GM19395 (cell line): ENCODE measurements around the gene IRF2BPL.
A peak's percentile ranks its signal among the peaks of the same experiment; 100 is the strongest.
"Not testable (repeated sequence)": the region's sequence is repeated elsewhere in the genome, so short reads cannot be mapped to it uniquely, and the experiment has no call there.

Source experiments
- ATAC-seq: cut with Tn5 transposase; IDR thresholded peaks from one replicate; pipeline ENCODE4 v1.9.1; 2021; ENCODE audit warnings: mild to moderate bottlenecking, moderate library complexity; ENCODE audit not compliant: unreplicated experiment

Gene IRF2BPL

DNA sequence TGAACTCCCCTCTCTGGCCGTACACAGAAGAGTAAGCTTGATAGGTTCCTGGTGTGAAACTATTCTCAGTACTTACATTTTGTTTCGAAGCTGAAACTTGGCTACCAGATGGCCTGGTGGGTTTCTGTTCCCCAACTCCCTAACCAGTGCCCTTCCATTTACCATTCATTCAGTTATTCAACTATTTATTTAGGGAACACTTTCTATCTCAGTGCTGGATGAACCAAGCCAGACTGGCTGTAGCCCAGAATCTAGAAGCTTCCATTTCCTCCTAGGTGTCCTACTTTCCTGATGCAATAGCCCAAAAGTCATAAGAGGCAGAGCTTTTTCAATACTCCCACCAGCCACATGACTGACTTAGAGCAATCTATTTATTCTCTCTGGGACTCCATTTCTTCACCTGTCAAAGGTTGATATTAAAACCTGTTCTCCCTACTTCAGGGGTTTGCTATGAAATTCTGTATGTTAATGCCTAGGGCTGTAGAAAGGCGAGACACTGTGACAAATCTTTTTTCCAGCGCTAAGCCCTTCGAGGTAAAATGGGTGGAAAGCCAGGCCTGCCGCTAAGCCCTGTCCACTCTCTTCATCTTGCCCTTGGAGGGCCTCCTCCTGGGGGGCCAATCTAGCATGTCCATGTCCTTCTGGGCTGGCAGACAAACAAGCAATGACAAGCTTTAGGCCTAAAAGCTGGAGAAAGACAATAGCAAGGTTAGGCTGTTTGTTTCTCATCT is 8.1 kb upstream of the IRF2BPL start:
- no peak for ATAC-seq

DNA sequence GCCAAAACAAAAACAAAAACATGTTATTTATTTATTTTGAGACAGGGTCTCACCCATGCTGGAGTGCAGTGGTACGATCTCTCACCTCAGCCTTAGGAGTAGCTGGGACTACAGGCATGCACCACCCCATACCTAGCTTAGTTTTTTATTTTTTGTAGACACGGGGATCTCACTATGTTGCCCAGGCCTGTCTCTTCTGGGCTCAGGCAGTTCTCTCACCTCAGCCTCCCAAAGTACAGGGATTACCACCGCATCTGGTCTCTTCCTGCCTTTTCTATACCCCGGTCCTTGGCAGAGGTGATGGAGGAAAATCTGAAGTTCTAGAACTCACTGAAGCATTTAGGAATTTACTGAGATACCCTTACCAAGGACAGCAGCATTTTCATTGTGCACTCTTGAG is 6.8 kb upstream of the IRF2BPL start:
- ATAC-seq, result no peak

DNA sequence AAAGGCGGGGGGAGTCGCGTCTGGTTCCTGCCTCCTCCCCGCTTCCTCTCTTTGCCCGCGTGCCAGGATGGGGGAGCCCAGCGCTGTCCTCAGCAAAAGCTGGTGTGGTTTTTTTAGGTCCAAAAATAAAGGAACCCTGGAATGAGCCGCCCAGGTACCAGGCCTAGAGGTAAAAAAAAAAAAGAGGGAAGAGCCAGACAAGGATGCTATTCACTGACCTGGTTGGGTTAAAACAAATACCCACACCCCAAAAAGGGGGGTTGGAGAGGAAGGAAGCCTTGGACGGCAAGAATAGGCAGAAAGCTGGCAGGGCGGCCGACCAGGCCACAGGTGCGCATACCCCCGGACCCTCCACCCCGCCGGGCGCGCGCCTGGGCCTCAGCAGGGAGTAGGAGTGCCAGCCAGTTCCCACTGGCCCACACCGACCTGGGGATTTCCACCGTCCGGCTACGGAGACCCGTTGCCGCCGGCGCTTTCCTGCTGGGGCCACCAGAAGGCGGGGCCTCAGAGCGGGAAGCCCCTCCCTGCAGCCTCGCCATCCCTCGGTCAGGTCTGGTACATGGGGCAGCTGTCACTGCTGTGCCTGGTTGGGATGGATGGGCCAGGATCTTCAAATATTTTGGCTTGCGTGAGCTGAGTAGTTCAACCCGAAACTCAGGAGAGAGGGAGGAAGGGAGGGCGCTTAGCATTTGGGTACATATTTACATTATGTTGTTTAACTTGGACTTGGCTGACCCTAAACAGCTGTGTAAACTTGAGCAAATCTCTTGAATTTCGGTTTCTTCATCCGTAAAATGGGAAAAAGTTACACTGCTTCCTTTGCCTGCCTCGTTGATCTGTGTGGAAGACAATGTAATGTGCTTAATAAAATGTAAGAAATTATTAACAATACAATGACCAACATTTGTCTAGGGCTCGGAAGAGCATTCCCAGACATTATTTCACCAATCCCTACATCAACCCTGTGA is 5.4 kb upstream of the IRF2BPL start:
- peak; percentile 77 for ATAC-seq

DNA sequence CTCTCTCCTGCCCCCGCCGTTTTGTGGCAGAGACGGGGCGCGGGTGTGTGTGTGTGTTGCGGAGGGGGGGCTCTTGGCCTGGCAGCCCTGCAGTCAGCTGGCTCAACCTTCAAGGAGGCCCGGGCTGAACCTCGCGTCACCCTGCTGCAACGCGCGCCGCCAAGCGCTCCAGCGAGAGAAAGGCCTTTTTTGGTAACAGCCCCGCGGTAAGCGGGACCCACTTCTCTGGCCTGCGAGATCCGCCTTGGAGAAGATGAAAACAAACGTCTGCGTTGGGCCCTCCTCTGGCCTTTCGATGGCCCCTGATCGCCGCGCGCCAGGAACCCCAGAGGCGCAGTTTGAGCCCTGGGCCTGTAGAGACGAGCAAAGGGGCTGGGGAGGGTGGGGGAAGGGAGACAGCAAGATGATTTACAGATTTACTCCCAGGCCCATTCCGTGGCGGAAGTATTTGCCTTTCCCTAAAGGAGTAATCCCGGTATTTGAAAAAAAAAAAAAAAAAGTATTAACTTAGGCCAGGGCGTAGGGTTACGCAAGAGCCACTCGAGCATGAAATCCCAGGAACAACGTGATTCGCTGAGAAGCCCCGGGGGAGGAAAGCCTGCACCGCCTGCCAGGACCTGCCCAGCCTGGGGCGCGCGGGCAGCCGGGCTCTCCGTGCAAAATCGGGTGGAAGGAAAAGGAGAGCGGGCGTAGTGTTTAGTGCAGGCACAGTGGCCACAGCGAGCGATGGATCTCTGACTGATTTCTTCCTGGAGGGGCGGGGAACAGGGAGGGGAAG is 4.5 kb upstream of the IRF2BPL start:
- peak; percentile 23 for ATAC-seq

DNA sequence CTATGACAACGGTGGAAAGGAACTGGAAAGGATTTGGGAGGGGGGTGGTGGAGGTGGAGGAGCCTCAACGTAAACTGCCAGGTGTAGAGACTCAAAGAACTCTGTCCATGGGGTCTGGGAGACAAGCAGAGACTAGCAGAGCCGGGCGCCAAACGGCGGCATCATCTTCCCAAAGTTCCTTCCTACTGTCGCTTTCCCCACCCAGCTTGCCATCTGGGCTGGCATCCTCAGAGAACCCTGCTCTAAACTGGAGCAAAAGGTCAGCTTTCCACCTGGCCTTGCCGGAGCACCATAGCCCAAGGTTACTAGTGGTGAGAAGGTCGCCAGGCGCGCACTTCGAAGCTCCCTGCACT is 4.0 kb upstream of the IRF2BPL start:
- no peak for ATAC-seq

DNA sequence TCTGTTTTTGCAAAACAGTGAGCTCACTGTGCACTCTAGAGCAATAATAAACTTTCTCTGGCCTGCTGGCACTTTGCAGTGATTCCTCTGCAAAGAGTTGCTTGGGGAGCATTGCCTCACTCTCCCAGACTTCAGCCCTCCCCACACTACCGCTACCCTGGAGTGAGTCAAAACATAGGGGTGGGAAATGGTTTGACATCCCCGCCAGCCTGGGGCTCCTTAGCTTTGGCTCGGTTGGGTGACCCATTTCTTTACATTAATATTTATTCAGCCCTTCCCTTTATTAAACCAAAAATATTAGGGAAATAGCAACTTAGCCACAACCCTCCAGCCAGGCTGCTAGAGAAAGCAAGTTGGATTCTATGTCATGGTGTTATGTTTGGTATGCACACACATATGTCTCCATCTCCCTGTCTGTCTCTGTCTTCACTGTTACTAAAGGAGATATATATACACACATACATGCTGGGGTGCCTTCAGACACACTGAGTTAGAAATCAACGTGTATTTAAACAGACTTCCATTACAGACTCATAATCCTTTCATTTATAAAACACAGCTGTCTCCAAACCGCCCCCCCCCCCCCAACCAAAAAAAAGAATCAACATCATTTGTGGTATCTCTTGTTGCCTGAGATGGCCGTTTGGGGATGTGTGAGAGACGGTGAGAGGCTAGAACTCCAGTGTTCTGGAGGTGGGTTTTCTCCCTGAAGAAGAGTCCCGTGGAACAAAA is 3.4 kb upstream of the IRF2BPL start:
- no peak for ATAC-seq

DNA sequence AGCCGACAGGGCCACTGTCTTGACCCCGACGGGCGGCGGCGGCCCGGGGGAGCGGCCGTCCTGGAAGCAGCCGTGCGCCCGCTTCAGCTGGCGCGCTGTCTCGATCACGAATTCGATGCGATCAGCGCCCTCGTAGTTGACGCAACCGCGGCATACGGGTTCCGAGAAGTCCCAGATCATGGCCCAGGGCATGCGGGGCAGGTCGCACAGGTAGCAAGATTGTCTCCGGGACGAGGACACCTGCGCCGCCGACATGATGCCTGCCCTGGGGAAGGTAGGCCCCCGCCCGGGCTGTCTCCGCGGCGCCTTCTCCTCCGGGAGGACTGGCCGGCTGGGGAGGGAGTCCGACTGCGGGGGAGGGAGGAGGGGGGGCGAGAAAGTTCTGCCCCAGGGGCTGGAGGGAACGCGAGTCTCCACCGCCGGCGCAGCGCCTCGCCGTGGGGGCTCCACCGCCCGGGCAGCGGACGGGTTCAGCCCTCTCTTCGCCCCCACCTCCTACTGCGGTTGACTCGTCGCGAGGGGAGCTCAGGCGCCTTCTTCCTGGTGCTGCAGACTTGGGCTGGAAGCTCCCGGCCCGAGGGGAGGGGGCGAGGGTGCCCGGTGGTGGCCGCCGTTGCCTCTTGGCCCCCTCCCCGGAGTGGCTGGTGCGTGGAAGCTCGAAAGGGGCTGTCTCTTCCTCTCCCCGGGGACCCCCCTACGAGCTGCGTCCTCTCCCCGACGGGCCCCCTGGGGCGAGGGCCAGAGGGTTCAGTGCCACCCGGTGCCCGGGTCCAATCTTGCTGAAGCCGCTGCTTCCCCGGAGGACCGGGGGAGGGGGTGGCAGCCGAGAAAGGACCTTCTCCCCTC is 747 bp downstream of the IRF2BPL start:
- ATAC-seq, result peak; percentile 39

DNA sequence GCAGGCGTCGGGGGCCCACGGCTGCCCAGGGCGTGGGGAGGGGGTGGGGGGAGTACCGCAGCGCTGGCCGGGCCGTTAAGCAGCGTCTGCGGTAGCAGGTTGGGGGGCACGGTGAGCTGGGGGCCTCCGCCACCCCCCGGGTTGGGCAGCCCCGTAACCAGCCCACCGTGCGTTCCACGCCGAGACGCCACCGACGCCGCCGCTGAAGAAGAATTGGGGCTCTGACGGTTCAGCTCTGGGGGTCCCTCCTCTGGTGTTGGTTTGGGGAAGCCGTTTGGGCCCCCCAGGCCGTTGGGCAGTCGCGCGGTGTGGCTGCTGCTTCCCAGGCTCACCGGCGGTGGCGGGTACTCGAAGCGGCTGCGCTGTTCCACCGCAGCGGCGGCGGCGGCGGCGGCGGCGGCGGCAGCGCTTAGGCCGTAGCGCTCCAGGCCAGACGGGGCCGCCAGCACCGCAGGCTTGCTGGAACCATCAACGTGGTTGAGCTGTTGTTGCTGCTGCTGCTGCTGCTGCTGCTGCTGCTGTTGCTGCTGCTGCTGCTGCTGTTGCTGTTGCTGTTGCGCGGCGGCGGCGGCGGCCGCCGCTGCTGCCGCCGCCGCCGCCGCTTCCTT is 1.5 kb downstream of the IRF2BPL start:
- ATAC-seq, result peak; percentile 14

DNA sequence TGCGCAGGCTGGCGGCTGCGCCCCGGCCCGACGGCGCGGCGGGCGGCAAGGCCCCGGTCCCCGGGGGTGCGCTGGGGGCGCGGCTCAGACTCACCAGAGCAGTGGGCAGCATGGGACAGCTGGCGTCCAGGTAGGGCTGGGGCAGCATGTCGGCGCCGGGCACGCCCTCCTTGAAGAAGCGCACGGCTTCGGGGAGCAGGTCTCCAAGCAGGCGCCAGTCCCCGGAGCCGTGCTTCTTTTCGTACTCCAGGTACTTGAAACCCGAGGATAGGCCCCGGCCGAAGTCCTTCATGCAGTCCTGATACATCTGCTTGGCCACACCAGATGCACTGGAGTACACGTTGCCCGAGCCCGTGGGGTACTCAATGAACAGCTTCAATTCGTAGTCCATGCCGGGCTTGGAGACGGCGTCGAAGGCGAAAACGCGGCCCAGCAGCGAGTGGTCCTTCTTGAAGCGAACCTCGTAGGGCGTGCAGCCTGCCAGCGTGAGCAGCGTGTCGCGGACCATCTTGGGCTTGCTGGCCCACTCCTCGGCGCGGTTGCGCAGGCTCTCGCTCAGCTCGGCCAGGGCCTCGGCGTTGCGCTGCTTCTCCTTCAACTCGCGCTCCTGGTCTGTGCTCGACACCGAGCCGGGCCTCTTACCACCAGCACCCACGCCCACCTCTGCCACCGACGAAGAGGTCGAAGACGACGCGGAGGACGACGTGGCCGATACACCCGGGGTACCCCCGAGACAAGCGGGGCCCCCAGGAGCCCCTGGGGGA is 2.2 kb downstream of the IRF2BPL start:
- ATAC-seq, result no peak

DNA sequence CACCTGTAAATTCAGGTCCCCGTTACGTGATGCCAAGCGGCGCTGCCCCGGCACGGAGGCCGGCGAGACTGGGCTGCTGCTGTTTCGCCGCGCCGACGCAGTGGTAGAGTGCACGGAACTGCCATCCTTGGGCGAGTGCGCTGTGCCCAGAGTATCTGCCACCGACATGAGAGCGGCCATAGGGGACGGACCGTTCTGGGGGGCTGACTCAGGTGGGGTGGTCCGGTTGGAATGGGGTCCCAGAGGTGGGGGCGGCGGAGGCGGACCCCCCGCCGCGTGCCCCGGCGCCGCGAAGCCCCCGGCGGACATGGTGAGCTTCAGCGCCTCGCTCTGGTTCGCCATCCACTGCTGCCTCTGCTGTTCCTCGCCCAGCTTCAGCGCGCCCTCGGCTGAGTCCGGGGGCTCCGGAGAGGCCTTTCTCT is 2.8 kb downstream of the IRF2BPL start:
- no peak for ATAC-seq

DNA sequence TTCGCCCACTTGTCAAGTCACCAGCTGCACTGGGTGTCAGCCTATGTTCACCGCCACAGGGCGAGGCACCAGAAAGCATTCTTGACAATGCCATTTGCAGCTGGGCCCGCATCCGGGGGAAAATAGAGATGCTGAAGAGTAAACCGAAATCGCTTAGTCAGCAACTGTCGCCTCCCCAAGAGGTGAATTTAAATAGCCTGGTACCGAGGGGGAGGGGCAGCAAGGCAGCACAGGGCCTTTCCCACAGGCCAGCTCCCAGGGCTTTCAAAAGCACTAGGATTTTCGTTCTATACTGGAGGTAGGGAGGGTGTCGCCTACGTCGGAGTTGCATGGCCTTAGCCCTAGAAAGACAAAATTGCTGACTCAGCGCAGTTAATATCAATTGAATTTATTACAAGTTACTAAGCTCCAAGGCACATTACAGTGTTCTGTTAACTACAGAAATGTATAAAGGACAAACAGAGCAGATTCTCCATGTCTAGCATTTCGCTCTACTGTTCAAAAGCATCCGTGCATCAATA is 4.3 kb downstream of the IRF2BPL start:
- no peak for ATAC-seq

DNA sequence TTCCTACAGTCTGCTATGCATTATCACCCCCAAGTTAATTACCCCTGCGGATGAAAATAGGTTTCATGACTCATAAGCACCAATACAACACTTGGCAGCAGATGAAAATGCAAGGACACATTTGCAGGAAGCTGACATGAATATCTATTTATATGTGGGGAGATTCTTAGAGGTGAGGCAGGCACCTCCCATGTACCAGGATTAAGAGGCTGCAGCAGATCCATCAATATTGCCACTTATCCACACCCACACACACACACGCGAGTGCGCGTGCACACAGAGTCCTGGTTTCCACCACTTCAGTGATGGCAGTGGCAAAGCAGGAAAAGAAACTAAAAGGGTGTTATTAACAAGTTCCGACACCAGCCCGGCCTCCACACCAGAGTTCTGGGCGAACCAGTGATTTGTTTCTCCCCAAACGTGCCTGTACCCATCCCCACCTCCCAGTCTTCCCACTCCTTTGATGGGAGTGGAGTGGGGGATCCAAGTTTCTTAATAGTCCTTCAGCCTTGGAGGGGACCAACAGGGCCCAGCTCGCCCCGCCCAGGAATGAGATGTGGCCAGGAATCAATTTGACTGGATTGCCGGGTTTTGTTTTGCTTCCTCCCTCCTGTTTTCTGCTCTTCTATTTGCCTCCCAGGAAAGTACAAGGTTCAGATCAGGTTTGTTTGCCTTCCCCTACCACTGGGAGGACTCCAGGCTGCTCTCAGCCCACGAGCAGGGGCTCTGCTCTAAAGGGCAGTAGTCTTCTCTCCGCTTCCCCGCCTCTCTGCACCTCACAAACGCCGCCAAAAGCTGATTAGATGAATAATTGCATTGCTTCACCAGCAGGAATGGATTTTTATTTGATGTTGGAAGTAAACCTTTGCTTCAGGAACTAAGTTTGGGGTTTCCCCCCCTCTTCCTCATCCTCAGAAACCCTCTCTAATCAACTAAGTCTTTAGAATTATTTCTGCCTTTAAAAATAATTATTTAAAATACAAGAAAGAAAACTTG is 5.2 kb downstream of the IRF2BPL start:
- ATAC-seq, result no peak

DNA sequence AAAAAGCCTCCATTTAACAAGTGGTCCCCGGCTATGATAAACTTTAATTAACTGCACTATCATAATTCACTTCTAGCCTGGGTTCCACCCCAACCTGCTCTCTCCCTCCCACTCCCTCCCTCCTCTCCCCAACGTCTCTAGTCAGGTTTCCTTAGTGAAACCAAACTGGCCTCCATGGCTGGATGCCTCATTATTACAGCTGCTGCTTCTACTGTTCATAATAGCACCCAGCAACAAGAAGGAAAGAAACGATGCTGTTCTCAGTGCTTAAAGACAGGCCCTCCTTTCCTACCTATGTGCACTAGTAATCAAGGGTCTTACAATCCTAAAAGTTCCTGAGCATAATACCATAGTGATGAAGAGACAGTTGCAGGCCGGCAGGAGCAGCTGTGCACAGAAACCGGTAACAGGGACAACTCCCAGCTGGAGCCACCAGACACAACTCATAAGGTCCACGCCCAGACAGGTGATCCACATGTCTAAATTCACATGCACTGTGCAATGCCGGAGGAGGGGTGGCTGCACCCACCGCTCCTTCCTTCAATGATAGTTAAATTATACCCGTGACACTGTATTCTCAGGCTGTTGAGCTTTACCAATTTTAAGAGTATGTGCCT is 6.2 kb downstream of the IRF2BPL start:
- peak; percentile 65 for ATAC-seq

DNA sequence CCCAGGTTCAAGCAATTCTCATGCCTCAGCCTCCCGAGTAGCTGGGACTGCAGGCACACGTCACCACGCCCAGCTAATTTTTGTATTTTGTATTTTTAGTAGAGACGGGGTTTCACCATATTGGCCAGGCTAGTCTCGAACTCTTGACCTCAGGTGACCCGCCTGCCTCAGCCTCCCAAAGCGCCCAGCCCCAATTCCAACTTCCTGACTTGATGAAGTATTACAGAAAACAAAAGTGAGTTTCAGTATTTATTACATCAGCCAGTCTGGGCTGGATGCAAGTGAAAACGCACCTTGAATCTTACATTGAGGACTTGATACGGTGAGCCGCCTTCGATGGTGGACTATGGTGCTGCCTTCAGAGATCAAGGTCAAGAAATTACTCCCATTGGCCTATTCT is 7.1 kb downstream of the IRF2BPL start:
- not testable (repeated sequence) for ATAC-seq

DNA sequence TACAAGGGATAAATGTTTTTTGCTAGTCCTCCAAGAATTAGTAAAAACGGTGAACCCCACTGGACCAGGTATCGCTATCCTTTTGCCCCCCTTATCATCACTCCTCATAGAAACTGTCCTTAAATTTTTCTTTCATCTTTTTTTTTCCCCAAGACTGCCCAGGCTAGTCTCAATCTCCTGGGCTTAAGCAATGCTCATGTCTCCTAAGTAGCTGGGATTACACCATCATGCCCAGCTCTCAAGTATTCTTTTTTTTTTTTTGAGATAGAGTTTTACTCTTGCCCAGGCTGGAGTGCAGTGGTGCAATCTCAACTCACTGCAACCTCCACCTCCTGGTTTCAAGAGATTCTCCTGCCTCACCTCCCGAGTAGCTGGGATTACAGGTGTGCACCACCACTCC is 9.7 kb downstream of the IRF2BPL start:
- no peak for ATAC-seq

DNA sequence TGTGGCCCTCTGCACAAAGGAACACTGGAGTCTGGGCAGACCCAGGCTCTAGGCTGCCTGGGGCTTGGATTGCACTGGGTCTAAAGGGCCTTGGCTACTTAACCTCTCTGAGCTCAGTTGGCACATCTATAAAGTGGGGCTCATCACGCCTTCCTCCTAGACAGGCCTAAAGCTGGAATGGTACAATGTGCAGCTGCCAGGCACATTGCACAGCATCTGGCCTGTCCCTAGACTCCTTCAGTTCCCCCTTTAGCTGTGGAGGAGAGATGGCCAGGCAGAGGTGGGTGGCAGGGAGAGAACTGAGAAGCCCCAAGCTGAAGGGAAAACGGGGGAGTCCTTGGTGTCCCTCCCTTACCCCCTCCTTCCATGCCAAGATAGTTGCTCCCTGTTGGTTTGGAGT is 10.8 kb downstream of the IRF2BPL start:
- no peak for ATAC-seq

DNA sequence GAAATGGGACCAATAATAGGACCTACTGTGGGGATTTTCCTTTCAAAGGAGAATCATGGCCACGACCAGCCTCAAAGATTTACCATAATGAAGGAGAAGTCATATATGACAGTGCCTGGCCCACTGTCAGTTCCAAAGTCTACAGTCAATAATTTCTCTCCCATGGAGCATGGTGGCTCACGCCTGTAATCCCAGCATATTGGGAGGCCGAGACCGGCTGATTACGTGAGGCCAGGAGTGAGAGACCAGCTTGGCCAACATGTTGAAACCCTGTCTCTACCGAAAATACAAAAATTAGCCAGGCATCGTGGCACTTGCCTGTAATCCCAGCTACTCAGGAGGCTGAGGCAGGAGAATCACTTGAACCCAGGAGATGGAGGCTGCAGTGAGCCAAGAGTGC is 13.8 kb downstream of the IRF2BPL start:
- no peak for ATAC-seq
